ENCODE data around the gene PRKCH. TPM values are rescaled to one million over a fixed set of nuclear protein-coding genes. Genes with fewer than 3 reads are reported as not detected.

PRKCH gene
- total RNA-seq, 5 donors from 2014 or later (not counting 1 experiment from before 2014, with no cell fraction given), result 267 to 436 (median 326) TPM

DNA sequence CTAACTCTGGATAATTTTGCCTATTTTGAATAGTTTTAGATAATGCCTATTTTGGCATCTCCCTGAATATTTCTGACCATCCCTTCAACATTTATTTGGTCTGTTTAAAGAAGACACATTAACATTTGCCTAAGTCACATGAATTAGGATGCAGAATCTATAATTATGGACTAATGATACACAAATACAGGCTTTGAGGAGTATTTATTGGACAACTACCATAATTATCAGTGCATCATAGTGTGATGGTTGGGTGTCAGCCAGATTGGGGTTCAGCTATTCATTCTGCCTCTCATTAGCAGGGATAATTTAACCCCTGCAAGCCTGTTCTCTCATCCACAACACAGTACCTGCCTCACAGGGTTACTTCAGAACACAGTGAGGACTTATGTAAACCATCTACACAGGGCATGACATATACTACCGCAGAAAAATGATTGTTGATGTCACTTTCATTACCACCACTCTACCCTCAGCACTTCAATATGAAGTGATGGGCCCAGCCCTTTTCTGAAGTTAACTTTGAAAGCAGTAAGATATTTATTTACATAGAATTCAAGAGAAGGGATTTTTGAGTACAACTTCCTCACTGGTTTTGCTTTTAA is 14.4 kb downstream of the PRKCH start:
- Histone ChIP-seq H3K27me3 (replicated peaks in 1 of 2; ENCODE audit: control insufficient read depth in 2 of 2, extremely low read depth in 1 of 2, insufficient read depth in 2 of 2, low read length in 1 of 2) (no peaks in the 10 kb centered on the region), H3K4me3 (ENCODE audit: control insufficient read depth in 1 of 2, extremely low read depth in 1 of 2, low read length in 1 of 2) (no peak overlapping the region), H3K27ac (ENCODE audit: low read length) (peak overlapping the region; percentile 93), H3K9me3 (no peaks in the 10 kb centered on the region), H3K36me3 (ENCODE audit: control insufficient read depth in 2 of 2, extremely low read depth in 1 of 2, insufficient read depth in 1 of 2, low read length in 1 of 2) (peaks cover 0 to 2% of the 10 kb centered on the region in 2 donors), H3K4me1 (ENCODE audit: control insufficient read depth in 1 of 2, extremely low read depth in 1 of 2, insufficient read depth in 2 of 2, low read length in 2 of 2) (peaks cover 77 to 81% of the 10 kb centered on the region in 2 experiments)
- no CpG with 5 or more reads among the region's 1 CpG for WGBS (ENCODE audit: insufficient coverage)
- H3K4me1 Mint-ChIP-seq, result peaks cover 88 to 90% (median 89%) of the 10 kb centered on the region in 3 donors
- CTCF ChIA-PET, result interaction anchor here in 1 of 2 donors (0.9 to 1.8 kb wide), 3 partner anchors 13 to 68 kb away, joined by 3 to 6 read pairs (median 4); no protein-coding TSS in a partner anchor
- POLR2A ChIA-PET, result interaction anchor here (0.7 to 7.3 kb wide), 4 partner anchors 9 to 60 kb away, joined by 3 to 59 read pairs (median 4); partner anchors contain the start of gene PRKCH (in 1 of the 2)
- peaks cover 18% of the 10 kb centered on the region for H3K36me3 Mint-ChIP-seq
- no peaks in the 10 kb centered on the region for H3K9me3 Mint-ChIP-seq
- peak in 18 of 35 experiments; percentile 35 to 80 (median 52) for DNase-seq
- H3K4me3 Mint-ChIP-seq, result peak overlapping the region; percentile 74 to 98 (median 75)
- no peaks in the 10 kb centered on the region for H3K27me3 Mint-ChIP-seq
- peak overlapping the region; percentile 99 to 100 for H3K27ac Mint-ChIP-seq
- peak; percentile 37 to 64 (median 45) for ATAC-seq (replicated peaks in 1 of 4)

GRCh38 chr14:61337893-61338292 is 16.5 kb downstream of the PRKCH start:
- peaks cover 0 to 2% of the 10 kb centered on the region in 2 donors for H3K36me3 ChIP-seq (ENCODE audit: control insufficient read depth in 2 of 2, extremely low read depth in 1 of 2, insufficient read depth in 1 of 2, low read length in 1 of 2)
- peak overlapping the region; percentile 93 for H3K27ac ChIP-seq (ENCODE audit: low read length)
- peak; percentile 65 to 75 (median 67) for ATAC-seq (replicated peaks in 1 of 4)
- Mint-ChIP-seq H3K9me3 (no peaks in the 10 kb centered on the region), H3K27ac (peak overlapping the region; percentile 99 to 100), H3K27me3 (no peaks in the 10 kb centered on the region), H3K4me1 (peaks cover 91 to 93% (median 92%) of the 10 kb centered on the region in 3 donors), H3K36me3 (peaks cover 27% of the 10 kb centered on the region), H3K4me3 (peak overlapping the region; percentile 72 to 98 (median 73))
- CTCF ChIA-PET, result interaction anchor here (0.7 to 1.8 kb wide), 7 partner anchors 9 to 50 kb away, joined by 3 to 7 read pairs (median 5); no protein-coding TSS in a partner anchor
- no CpG with 5 or more reads among the region's 4 CpGs for WGBS (ENCODE audit: insufficient coverage)
- POLR2A ChIA-PET, result interaction anchor here (1.0 to 1.8 kb wide), 7 partner anchors 9 to 75 kb away, joined by 3 to 19 read pairs (median 5); partner anchors contain the start of gene PRKCH (in 1 of the 2)
- peak; percentile 55 to 93 (median 81) for DNase-seq
- no peak overlapping the region for H3K4me3 ChIP-seq (ENCODE audit: control insufficient read depth in 1 of 2, extremely low read depth in 1 of 2, low read length in 1 of 2)
- H3K4me1 ChIP-seq (ENCODE audit: control insufficient read depth in 1 of 2, extremely low read depth in 1 of 2, insufficient read depth in 2 of 2, low read length in 2 of 2), result peaks cover 85 to 86% of the 10 kb centered on the region in 2 experiments
- no peaks in the 10 kb centered on the region for H3K9me3 ChIP-seq
- H3K27me3 ChIP-seq (replicated peaks in 1 of 2; ENCODE audit: control insufficient read depth in 2 of 2, extremely low read depth in 1 of 2, insufficient read depth in 2 of 2, low read length in 1 of 2), result no peaks in the 10 kb centered on the region

DNA sequence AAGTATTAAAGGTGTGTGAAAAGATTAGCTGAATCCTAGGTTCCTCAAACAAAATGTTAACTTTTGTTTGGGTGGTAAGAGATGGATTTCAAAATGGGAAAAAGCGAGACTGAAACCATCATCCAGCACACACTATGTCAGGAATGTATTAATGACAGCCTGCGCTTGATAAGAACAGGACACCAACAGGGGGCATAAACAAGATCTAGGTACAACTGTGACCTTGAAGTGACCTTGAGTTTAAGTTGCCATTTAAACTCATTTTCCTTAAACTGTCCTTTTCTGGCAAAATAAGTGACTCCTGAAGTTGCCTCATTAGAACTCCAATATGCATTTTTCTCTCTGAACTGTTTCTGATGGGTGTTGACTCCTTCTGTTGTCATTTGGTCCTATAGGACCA is 17.1 kb downstream of the PRKCH start:
- 100% methylated on average over 1 of the region's 2 CpGs for WGBS (ENCODE audit: insufficient coverage)
- peak overlapping the region; percentile 72 to 98 (median 73) for H3K4me3 Mint-ChIP-seq
- ATAC-seq (replicated peaks in 1 of 4) (no peak), DNase-seq (peak in 1 of 35 experiments; percentile 49)
- peaks cover 91 to 93% (median 92%) of the 10 kb centered on the region in 3 donors for H3K4me1 Mint-ChIP-seq
- H3K27ac Mint-ChIP-seq, result peak overlapping the region; percentile 99 to 100
- no peaks in the 10 kb centered on the region for H3K27me3 Mint-ChIP-seq
- H3K36me3 ChIP-seq (ENCODE audit: control insufficient read depth in 2 of 2, extremely low read depth in 1 of 2, insufficient read depth in 1 of 2, low read length in 1 of 2), result peaks cover 0 to 2% of the 10 kb centered on the region in 2 donors
- peak overlapping the region; percentile 93 for H3K27ac ChIP-seq (ENCODE audit: low read length)
- peaks cover 87 to 88% of the 10 kb centered on the region in 2 experiments for H3K4me1 ChIP-seq (ENCODE audit: control insufficient read depth in 1 of 2, extremely low read depth in 1 of 2, insufficient read depth in 2 of 2, low read length in 2 of 2)
- H3K9me3 Mint-ChIP-seq, result no peaks in the 10 kb centered on the region
- CTCF ChIA-PET, result interaction anchor here (0.6 to 1.5 kb wide), 6 partner anchors 8 to 50 kb away, joined by 3 to 5 read pairs (median 3); no protein-coding TSS in a partner anchor
- POLR2A ChIA-PET, result interaction anchor here (0.9 to 1.8 kb wide), 5 partner anchors 8 to 66 kb away, joined by 4 to 15 read pairs (median 5); partner anchors contain the start of gene PRKCH (in 1 of the 2)
- H3K9me3 ChIP-seq, result no peaks in the 10 kb centered on the region
- no peaks in the 10 kb centered on the region for H3K27me3 ChIP-seq (replicated peaks in 1 of 2; ENCODE audit: control insufficient read depth in 2 of 2, extremely low read depth in 1 of 2, insufficient read depth in 2 of 2, low read length in 1 of 2)
- H3K4me3 ChIP-seq (ENCODE audit: control insufficient read depth in 1 of 2, extremely low read depth in 1 of 2, low read length in 1 of 2), result no peak overlapping the region
- peaks cover 27% of the 10 kb centered on the region for H3K36me3 Mint-ChIP-seq

- no peaks in the 10 kb centered on the region for H3K9me3 Mint-ChIP-seq
- Histone ChIP-seq H3K4me1 (ENCODE audit: control insufficient read depth in 1 of 2, extremely low read depth in 1 of 2, insufficient read depth in 2 of 2, low read length in 2 of 2) (peaks cover 91% of the 10 kb centered on the region in 2 experiments), H3K27ac (ENCODE audit: low read length) (peak overlapping the region; percentile 81), H3K4me3 (ENCODE audit: control insufficient read depth in 1 of 2, extremely low read depth in 1 of 2, low read length in 1 of 2) (peak overlapping the region; percentile 13 to 33), H3K27me3 (replicated peaks in 1 of 2; ENCODE audit: control insufficient read depth in 2 of 2, extremely low read depth in 1 of 2, insufficient read depth in 2 of 2, low read length in 1 of 2) (no peaks in the 10 kb centered on the region), H3K36me3 (ENCODE audit: control insufficient read depth in 2 of 2, extremely low read depth in 1 of 2, insufficient read depth in 1 of 2, low read length in 1 of 2) (peaks cover 0 to 2% of the 10 kb centered on the region in 2 donors), H3K9me3 (no peaks in the 10 kb centered on the region)
- WGBS (ENCODE audit: insufficient coverage), result 53% methylated on average over 2 of the region's 5 CpGs
- H3K36me3 Mint-ChIP-seq, result peaks cover 18% of the 10 kb centered on the region
- peak overlapping the region; percentile 57 to 83 (median 71) for H3K4me3 Mint-ChIP-seq
- peak overlapping the region; percentile 96 to 100 for H3K27ac Mint-ChIP-seq
- POLR2A ChIA-PET, result interaction anchor here (0.6 to 1.6 kb wide), 10 partner anchors 8 to 329 kb away, joined by 3 to 7 read pairs (median 4); no protein-coding TSS in a partner anchor
- CTCF ChIA-PET, result interaction anchor here (0.5 to 1.5 kb wide), 8 partner anchors 8 to 142 kb away, joined by 3 to 6 read pairs (median 4); partner anchors contain the start of gene PRKCH (in 1 of the 2)
- ATAC-seq (replicated peaks in 1 of 4), result no peak
- no peaks in the 10 kb centered on the region for H3K27me3 Mint-ChIP-seq
- peak in 2 of 35 experiments; percentile 35 to 53 for DNase-seq
- peaks cover 62 to 95% (median 95%) of the 10 kb centered on the region in 3 donors for H3K4me1 Mint-ChIP-seq
These were observed 20.2 kb downstream of the PRKCH start for GRCh38 chr14:61341275-61342206.

DNA sequence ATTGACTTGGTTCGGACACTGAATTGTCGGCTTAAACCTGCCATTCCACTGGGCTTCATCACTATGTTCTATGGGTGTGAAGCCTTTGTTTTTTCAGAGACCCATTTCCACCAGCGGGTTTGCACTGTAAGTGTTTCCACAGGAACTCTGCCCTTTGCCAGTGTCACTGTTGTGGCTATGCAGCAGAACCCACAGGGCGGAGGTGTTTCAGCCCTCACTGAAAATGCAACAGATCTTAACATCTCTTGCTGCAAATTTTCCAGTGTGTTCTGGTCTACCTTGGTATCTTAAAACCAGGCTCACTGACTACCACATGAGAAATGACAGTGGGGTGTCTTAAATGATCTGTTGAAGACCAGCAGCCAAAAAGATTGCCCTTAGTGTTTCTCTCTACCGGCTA is 21.1 kb downstream of the PRKCH start:
- WGBS (ENCODE audit: insufficient coverage), result 0% methylated on average over 4 of the region's 5 CpGs
- DNase-seq, result peak; percentile 57 to 90 (median 81)
- Histone ChIP-seq H3K27me3 (replicated peaks in 1 of 2; ENCODE audit: control insufficient read depth in 2 of 2, extremely low read depth in 1 of 2, insufficient read depth in 2 of 2, low read length in 1 of 2) (no peaks in the 10 kb centered on the region), H3K4me3 (ENCODE audit: control insufficient read depth in 1 of 2, extremely low read depth in 1 of 2, low read length in 1 of 2) (peak overlapping the region; percentile 3 to 59), H3K9me3 (no peaks in the 10 kb centered on the region), H3K4me1 (ENCODE audit: control insufficient read depth in 1 of 2, extremely low read depth in 1 of 2, insufficient read depth in 2 of 2, low read length in 2 of 2) (peaks cover 91 to 93% of the 10 kb centered on the region in 2 experiments), H3K27ac (ENCODE audit: low read length) (peak overlapping the region; percentile 81), H3K36me3 (ENCODE audit: control insufficient read depth in 2 of 2, extremely low read depth in 1 of 2, insufficient read depth in 1 of 2, low read length in 1 of 2) (no peaks in the 10 kb centered on the region)
- H3K36me3 Mint-ChIP-seq, result peaks cover 18% of the 10 kb centered on the region
- H3K27me3 Mint-ChIP-seq, result no peaks in the 10 kb centered on the region
- H3K4me1 Mint-ChIP-seq, result peaks cover 56 to 96% (median 96%) of the 10 kb centered on the region in 3 donors
- H3K9me3 Mint-ChIP-seq, result no peaks in the 10 kb centered on the region
- POLR2A ChIA-PET, result interaction anchor here (0.6 to 1.6 kb wide), 4 partner anchors 9 to 54 kb away, joined by 3 to 7 read pairs (median 4); no protein-coding TSS in a partner anchor
- H3K27ac Mint-ChIP-seq, result peak overlapping the region; percentile 96 to 100
- peak overlapping the region; percentile 57 to 83 (median 71) for H3K4me3 Mint-ChIP-seq
- CTCF ChIA-PET, result interaction anchor here in 1 of 2 donors (1.0 to 1.5 kb wide), 4 partner anchors 9 to 44 kb away, joined by 4 to 6 read pairs (median 4); partner anchors contain the start of gene PRKCH
- ATAC-seq (replicated peaks in 1 of 4), result peak; percentile 68 to 75 (median 74)

Data from T-cell (primary cell).